Sigmoid colon (tissue), 7 donors: ENCODE results near the gene CSF2RB. TPM values are rescaled to one million over a fixed set of nuclear protein-coding genes. Genes with fewer than 3 reads are reported as not detected.

Source experiments
- DNase-seq: peaks from one replicate; pipeline ENCODE4 v3.0.0-alpha.2; 2019
- H3K27ac ChIP-seq, 4 donors: fragments of 200-600 bp; sonication (generic); one replicate each; pipeline ENCODE4 v1.5.1; 2016 to 2019; ENCODE audit warnings: mild to moderate bottlenecking in 1 of 4
- H3K27me3 ChIP-seq, 3 donors: fragments of 200-600 bp; sonication (generic); one replicate each; pipeline ENCODE4 v1.5.1; 2019; ENCODE audit warnings: mild to moderate bottlenecking in 1 of 3
- H3K36me3 ChIP-seq, 4 donors: fragments of 200-600 bp; sonication (generic); one replicate each; pipeline ENCODE4 v1.5.1; 2016 to 2019
- H3K4me1 ChIP-seq, 4 donors: fragments of 200-600 bp; sonication (generic); one replicate each; pipeline ENCODE4 v1.5.1; 2017 to 2019
- H3K4me3 ChIP-seq, 4 donors: fragments of 200-600 bp; sonication (generic); one replicate each; pipeline ENCODE4 v1.5.1; 2017 to 2019; ENCODE audit warnings: mild to moderate bottlenecking in 2 of 4, moderate library complexity in 1 of 4
- H3K9me3 ChIP-seq, 4 donors: fragments of 200-600 bp in 3 of 4; sonication (generic) in 3 of 4; one replicate each; pipeline versions ENCODE4 v1.5.1 to v1.6.1; 2013 to 2019
- CTCF ChIP-seq, 4 experiments: fragments of 450-650 bp in 3 of 4; fragments of 200-600 bp in 1 of 4; IDR thresholded peaks; one replicate each; pipeline ENCODE4 v1.5.1; 2016 to 2019; ENCODE audit warnings: antibody characterized with exemption in 4 of 4, mild to moderate bottlenecking in 3 of 4, moderate library complexity in 2 of 4
- EP300 ChIP-seq, 4 donors: sonication (generic); formaldehyde crosslinking; IDR thresholded peaks; one replicate each; pipeline ENCODE4 v1.6.1; 2017; ENCODE audit warnings: antibody characterized with exemption in 4 of 4
- POLR2A ChIP-seq, 2 donors: fragments of 450-650 bp; IDR thresholded peaks; one replicate each; pipeline ENCODE4 v1.6.1; 2016; ENCODE audit warnings: antibody characterized with exemption in 2 of 2, mild to moderate bottlenecking in 2 of 2, moderate library complexity in 2 of 2
- POLR2AphosphoS5 ChIP-seq, 4 donors: sonication (generic); formaldehyde crosslinking; IDR thresholded peaks; one replicate each; pipeline ENCODE4 v1.6.1; 2017; ENCODE audit warnings: antibody characterized with exemption in 4 of 4
- WGBS, 2 donors: extraction: QIAGEN DNeasy Blood & Tissue Kit; methylation state at CpG; one replicate each; pipeline ENCODE4 v1.1.7; 2013; 5-methylcytosine and 5-hydroxymethylcytosine counted together
- intact Hi-C: fragments of 100-400 bp; cut with DNase I; formaldehyde crosslinking; loops from one replicate; pipeline ENCODE4 v1.15.1; 2023
- polyA plus RNA-seq, 3 donors: library from polyadenylated mRNA; stranded (reverse); fragments of 200-250 nt; gene quantifications; one replicate each; pipeline ENCODE4 v1.2.3, GENCODE V29; 2013
- total RNA-seq, 4 donors: library from RNA; depleted of rRNA; stranded (reverse); fragments of >200 nt; gene quantifications; one replicate each; pipeline ENCODE4 v1.1.0, GENCODE V29; 2016
- donor health status: healthy with polysubstance abuse.
- donor health status: Bipolar disorder and iron deficiency.
- donor health status: healthy.

The CSF2RB gene
- total and polyA plus RNA-seq, 7 donors, result 0.60 to 11.4 (median 3.7) TPM

- 44 to 71% methylated on average over 17 of the region's 17 CpGs for WGBS, 2 donors
- intact Hi-C loops, result no loop called here
- no peak for TF ChIP-seq CTCF (IDR thresholded peaks at IDR 0.05)
- no peak for TF ChIP-seq POLR2AphosphoS5 (IDR thresholded peaks at IDR 0.05)
- TF ChIP-seq EP300 (IDR thresholded peaks at IDR 0.05), result no peak
- no peak for TF ChIP-seq POLR2A (IDR thresholded peaks at IDR 0.05)
These were observed 15.5 kb downstream of the CSF2RB start for GRCh38 chr22:36928786-36929535.

GRCh38 chr22:36929621-36930020, 16.2 kb downstream of the CSF2RB start:
- H3K36me3 ChIP-seq, result no peaks in the 10 kb centered on the region
- 85 to 93% methylated on average over 10 of the region's 10 CpGs for WGBS, 2 donors

More at GRCh38 chr22:36928786-36929535, 15.5 kb downstream of the CSF2RB start:
- H3K27ac ChIP-seq, result no peak overlapping the region
- no peaks in the 10 kb centered on the region for H3K36me3 ChIP-seq
- DNase-seq, result peak; percentile 47
- no peaks in the 10 kb centered on the region for H3K4me1 ChIP-seq
- H3K4me3 ChIP-seq, result no peak overlapping the region
- no peaks in the 10 kb centered on the region for H3K9me3 ChIP-seq
- H3K27me3 ChIP-seq, result no peaks in the 10 kb centered on the region

GRCh38 chr22:36930041-36930935, 16.9 kb downstream of the CSF2RB start:
- H3K4me3 ChIP-seq, result no peak overlapping the region
- H3K4me1 ChIP-seq, result no peaks in the 10 kb centered on the region
- TF ChIP-seq POLR2AphosphoS5 (IDR thresholded peaks at IDR 0.05), result no peak
- no peak for TF ChIP-seq CTCF (IDR thresholded peaks at IDR 0.05)
- TF ChIP-seq POLR2A (IDR thresholded peaks at IDR 0.05), result no peak
- no peak for TF ChIP-seq EP300 (IDR thresholded peaks at IDR 0.05)
- no peak overlapping the region for H3K27ac ChIP-seq
- H3K36me3 ChIP-seq, result no peaks in the 10 kb centered on the region
- no peaks in the 10 kb centered on the region for H3K9me3 ChIP-seq
- no peaks in the 10 kb centered on the region for H3K27me3 ChIP-seq
- DNase-seq, result no peak
- intact Hi-C loops, result no loop called here
- WGBS, 2 donors, result 69 to 70% methylated on average over 20 of the region's 20 CpGs

More at GRCh38 chr22:36929621-36930020, 16.2 kb downstream of the CSF2RB start:
- no peaks in the 10 kb centered on the region for H3K27me3 ChIP-seq
- DNase-seq, result peak; percentile 50
- intact Hi-C loops, result no loop called here
- no peaks in the 10 kb centered on the region for H3K4me1 ChIP-seq
- no peak for TF ChIP-seq CTCF (IDR thresholded peaks at IDR 0.05)
- TF ChIP-seq POLR2AphosphoS5 (IDR thresholded peaks at IDR 0.05), result no peak
- no peak for TF ChIP-seq POLR2A (IDR thresholded peaks at IDR 0.05)
- no peak overlapping the region for H3K27ac ChIP-seq
- no peak overlapping the region for H3K4me3 ChIP-seq
- H3K9me3 ChIP-seq, result no peaks in the 10 kb centered on the region

- Histone ChIP-seq H3K4me1 (no peaks in the 10 kb centered on the region), H3K27me3 (no peaks in the 10 kb centered on the region), H3K9me3 (no peaks in the 10 kb centered on the region), H3K4me3 (no peak overlapping the region), H3K36me3 (no peaks in the 10 kb centered on the region), H3K27ac (no peak overlapping the region)
- no peak for TF ChIP-seq EP300 (IDR thresholded peaks at IDR 0.05)
- no peak for TF ChIP-seq POLR2A (IDR thresholded peaks at IDR 0.05)
- TF ChIP-seq CTCF (IDR thresholded peaks at IDR 0.05), result no peak
- no peak for TF ChIP-seq POLR2AphosphoS5 (IDR thresholded peaks at IDR 0.05)
- intact Hi-C loops, result no loop called here
- 51 to 81% methylated on average over 2 of the region's 2 CpGs for WGBS, 2 donors
- no peak for DNase-seq
These were observed 18.0 kb downstream of the CSF2RB start for GRCh38 chr22:36931446-36931845.
